Measurements from ENCODE around the gene LRMDA. TPM values are rescaled to one million over a fixed set of nuclear protein-coding genes. Genes with fewer than 3 reads are reported as not detected.

The LRMDA gene
- total RNA-seq, 2 experiments from 2014 or later = not detected

GRCh38 chr10:75569506-75569905, 138.1 kb downstream of the LRMDA start:
- Mint-ChIP-seq H3K4me1 (ENCODE audit: low read depth) (no peaks in the 10 kb centered on the region), H3K27me3 (no peaks in the 10 kb centered on the region), H3K4me3 (no peak overlapping the region), H3K36me3 (ENCODE audit: low read depth) (no peaks in the 10 kb centered on the region), H3K27ac (no peak overlapping the region), H3K9me3 (peaks cover 5% of the 10 kb centered on the region)
- ATAC-seq (ENCODE audit: poor library complexity) (no peak), DNase-seq (no peak)
- Histone ChIP-seq H3K4me1 (ENCODE audit: insufficient read depth, low read length) (no peaks in the 10 kb centered on the region), H3K27ac (ENCODE audit: low read depth in 1 of 2, low read length in 2 of 2) (no peak overlapping the region), H3K4me3 (ENCODE audit: low read length) (no peak overlapping the region), H3K36me3 (ENCODE audit: insufficient read depth, low read length) (no peaks in the 10 kb centered on the region), H3K27me3 (ENCODE audit: control insufficient read depth in 1 of 2, insufficient read depth in 2 of 2, low read length in 2 of 2) (peaks cover 0 to 2% of the 10 kb centered on the region in 2 experiments), H3K9me3 (ENCODE audit: control insufficient read depth in 1 of 2, insufficient read depth in 1 of 2, low read length in 2 of 2) (peaks cover 0 to 10% of the 10 kb centered on the region in 2 experiments)
- TF ChIP-seq CTCF (IDR thresholded peaks at IDR 0.05) = no peak
- ChIA-PET CTCF (no interaction called here), POLR2A (no interaction called here)
- intact Hi-C loops (cut with DNase I, micrococcal nuclease) = no loop called here

- Histone ChIP-seq H3K36me3 (ENCODE audit: insufficient read depth, low read length) (no peaks in the 10 kb centered on the region), H3K27ac (ENCODE audit: low read depth in 1 of 2, low read length in 2 of 2) (no peak overlapping the region), H3K27me3 (ENCODE audit: control insufficient read depth in 1 of 2, insufficient read depth in 2 of 2, low read length in 2 of 2) (peaks cover 0 to 4% of the 10 kb centered on the region in 2 experiments), H3K9me3 (ENCODE audit: control insufficient read depth in 1 of 2, insufficient read depth in 1 of 2, low read length in 2 of 2) (peaks cover 10 to 12% of the 10 kb centered on the region in 2 experiments), H3K4me3 (ENCODE audit: low read length) (no peak overlapping the region), H3K4me1 (ENCODE audit: insufficient read depth, low read length) (no peaks in the 10 kb centered on the region)
- ATAC-seq (ENCODE audit: poor library complexity) = no peak
- Mint-ChIP-seq H3K27me3 (no peaks in the 10 kb centered on the region), H3K9me3 (peaks cover 5% of the 10 kb centered on the region), H3K36me3 (ENCODE audit: low read depth) (no peaks in the 10 kb centered on the region), H3K4me3 (no peak overlapping the region), H3K27ac (no peak overlapping the region), H3K4me1 (ENCODE audit: low read depth) (no peaks in the 10 kb centered on the region)
- ChIA-PET CTCF (no interaction called here), POLR2A (no interaction called here)
- DNase-seq = no peak
- TF ChIP-seq CTCF (IDR thresholded peaks at IDR 0.05) = no peak
- intact Hi-C loops (cut with DNase I, micrococcal nuclease) = no loop called here
Measured at GRCh38 chr10:75572478-75572877, 141.1 kb downstream of the LRMDA start.

GRCh38 chr10:75575940-75576339, 144.5 kb downstream of the LRMDA start:
- H3K9me3 Mint-ChIP-seq = peaks cover 10% of the 10 kb centered on the region

More at GRCh38 chr10:75575940-75576339, 144.5 kb downstream of the LRMDA start:
- Histone ChIP-seq H3K4me3 (ENCODE audit: low read length) (no peak overlapping the region), H3K4me1 (ENCODE audit: insufficient read depth, low read length) (no peaks in the 10 kb centered on the region), H3K9me3 (ENCODE audit: control insufficient read depth in 1 of 2, insufficient read depth in 1 of 2, low read length in 2 of 2) (peaks cover 10 to 12% of the 10 kb centered on the region in 2 experiments), H3K27me3 (ENCODE audit: control insufficient read depth in 1 of 2, insufficient read depth in 2 of 2, low read length in 2 of 2) (peaks cover 0 to 4% of the 10 kb centered on the region in 2 experiments), H3K27ac (ENCODE audit: low read depth in 1 of 2, low read length in 2 of 2) (no peak overlapping the region), H3K36me3 (ENCODE audit: insufficient read depth, low read length) (no peaks in the 10 kb centered on the region)
- POLR2A ChIA-PET = no interaction called here
- no peaks in the 10 kb centered on the region for H3K36me3 Mint-ChIP-seq (ENCODE audit: low read depth)
- H3K4me3 Mint-ChIP-seq = no peak overlapping the region
- H3K4me1 Mint-ChIP-seq (ENCODE audit: low read depth) = no peaks in the 10 kb centered on the region
- CTCF ChIA-PET = no interaction called here
- no peak overlapping the region for H3K27ac Mint-ChIP-seq
- DNase-seq (no peak), ATAC-seq (ENCODE audit: poor library complexity) (no peak)
- TF ChIP-seq CTCF (IDR thresholded peaks at IDR 0.05) = no peak
- peaks cover 5% of the 10 kb centered on the region for H3K27me3 Mint-ChIP-seq
- intact Hi-C loops (cut with DNase I, micrococcal nuclease) = no loop called here
